Activated CD4-positive, alpha-beta T cell treated with anti-CD3 and anti-CD28 coated beads, Interleukin-2, amount 50 U/mL, for 48 hours (primary cell): ENCODE data around the gene SHLD1.

ENCODE experiments used
- DNase-seq, 2 experiments: peaks; one replicate each; pipeline ENCODE4 v3.0.0-alpha.2; 2020

SHLD1 gene

DNA sequence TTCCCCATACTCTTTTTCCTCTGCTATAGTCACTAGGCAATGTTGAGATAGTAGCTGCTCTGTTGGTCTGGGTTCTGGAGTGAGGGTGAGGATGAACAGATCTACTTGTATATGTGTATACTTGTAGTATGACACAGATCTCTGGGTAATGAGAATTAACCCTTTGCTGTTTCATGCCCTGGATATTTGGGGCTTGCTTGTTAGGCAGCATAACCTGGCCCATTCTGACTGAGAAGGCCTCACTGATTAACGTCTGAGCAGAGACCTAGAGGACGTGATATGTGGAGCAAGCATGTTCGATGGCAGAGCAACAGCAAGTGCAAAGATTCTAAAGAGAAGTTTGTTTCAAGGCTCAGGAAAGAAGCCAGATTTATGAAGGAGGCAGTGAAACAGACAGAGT, 105.7 kb downstream of the SHLD1 start:
- DNase-seq = no peak

DNA sequence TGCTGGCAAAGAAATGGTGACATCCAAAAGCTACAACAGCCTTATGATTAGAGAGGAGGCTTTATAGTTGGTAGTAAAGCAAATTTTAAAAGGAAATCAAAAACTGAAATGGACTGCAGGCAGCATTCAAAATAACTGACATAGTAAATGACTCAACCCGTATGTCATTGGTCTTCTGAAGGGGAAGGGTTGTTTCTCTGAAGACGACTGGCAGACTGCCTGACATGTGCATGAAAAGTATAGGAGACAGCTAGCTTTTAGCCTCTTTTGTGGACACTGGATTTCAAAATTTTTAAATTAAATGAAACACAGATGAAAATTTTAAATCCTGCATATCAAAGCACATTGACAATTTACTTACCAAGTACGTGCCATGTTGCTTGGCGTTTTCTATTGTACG, 109.4 kb downstream of the SHLD1 start:
- no peak for DNase-seq

DNA sequence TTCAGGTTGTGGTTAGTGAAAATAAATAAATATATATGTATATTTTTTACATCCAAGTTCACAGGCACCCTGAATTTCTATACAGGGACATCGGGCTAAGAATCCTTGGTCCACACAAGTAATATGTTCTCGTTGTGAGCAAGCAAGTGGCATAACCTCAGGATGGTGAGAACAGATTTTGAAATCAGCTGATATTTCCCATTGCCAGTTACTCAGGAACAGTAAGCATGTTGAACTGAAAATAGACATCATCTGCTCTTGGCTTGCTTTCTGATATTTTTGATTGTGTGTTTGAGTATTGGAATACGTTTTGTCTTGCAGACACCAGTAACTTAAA, 112.5 kb downstream of the SHLD1 start:
- DNase-seq = no peak

DNA sequence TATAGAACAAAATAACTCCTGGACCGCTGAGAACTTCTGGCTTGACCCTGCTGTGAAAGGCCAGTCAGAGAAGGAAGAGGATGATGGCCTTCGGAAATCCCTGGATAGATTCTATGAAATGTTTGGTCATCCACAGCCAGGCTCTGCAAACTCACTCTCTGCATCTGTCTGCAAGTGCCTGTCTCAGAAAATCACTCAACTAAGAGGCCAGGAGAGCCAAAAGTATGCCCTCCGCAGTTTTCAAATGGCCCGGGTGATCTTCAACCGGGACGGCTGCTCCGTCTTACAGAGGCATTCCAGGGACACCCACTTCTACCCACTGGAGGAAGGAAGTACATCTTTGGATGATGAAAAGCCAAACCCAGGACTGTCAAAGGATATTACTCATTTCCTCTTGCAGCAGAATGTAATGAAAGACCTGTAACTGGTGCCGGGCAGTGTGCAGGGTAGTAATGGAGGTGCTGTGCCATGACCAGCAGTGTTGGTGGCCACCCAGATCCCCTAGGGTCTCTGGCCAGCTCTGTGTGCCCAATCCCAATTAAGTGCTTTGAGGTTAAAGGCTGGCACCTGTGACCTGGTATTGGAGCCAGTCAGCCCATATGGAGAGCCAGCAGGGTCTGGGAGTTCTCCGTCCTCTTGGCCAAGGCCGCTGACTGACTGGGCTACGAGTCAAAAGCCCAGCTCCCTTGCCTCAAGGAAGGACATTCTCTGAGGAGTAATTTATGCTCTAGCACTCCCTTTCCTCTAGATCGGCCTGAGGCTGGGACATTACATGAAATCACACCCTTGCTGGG, 113.0 kb downstream of the SHLD1 start:
- DNase-seq = no peak

DNA sequence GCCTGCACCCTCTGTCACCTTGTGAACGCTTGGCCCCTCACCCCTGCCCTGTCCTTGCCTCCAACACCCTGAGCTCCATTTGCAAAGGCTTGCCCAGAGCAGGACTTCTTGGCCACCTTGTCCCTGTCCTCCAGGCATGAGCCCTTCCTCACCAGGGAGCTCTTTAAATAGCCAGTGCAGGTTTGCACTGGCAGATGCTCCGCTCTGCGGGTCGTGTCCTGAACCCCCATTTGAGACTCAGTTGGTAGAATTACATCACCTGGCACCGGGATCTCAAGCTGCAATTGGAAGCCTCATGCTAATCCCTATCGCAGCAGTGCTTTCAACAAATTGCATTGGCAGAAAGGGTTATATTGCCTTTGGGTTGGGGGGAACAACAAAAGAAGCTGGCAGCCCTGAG, 114.2 kb downstream of the SHLD1 start:
- no peak for DNase-seq

DNA sequence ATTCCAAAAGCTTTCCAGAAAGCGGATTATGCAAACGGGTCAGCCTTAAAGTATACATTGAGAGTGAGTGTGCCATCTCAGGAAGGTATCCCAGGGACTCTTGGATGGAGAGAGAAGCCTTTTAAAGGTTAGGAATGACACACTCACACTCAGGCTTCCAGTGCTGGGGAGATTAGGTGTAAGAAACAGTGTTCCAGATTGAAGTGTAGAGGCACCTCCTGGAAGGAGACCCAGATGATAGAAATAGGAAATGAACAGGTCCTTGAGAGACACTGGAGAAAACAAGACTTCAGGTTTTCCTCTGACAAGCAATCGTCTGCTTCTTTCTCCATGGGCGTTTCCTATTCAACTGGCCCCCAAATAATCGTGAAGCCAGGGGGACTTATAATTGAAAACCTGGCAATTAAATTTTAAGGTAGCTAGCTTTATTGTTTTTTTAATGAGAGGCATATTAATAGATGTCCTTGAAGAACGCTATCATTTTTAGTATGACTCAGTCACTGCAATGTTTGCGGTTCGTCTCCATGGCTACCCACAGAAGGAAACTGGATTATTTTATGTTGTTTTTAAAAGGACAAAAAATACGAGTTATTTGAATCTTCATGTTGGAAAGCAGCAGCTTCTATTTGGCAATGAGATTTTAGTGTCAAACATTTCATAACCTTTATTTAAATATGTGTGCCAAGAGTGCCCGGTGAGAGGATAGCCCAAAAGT, 114.8 kb downstream of the SHLD1 start:
- no peak for DNase-seq

DNA sequence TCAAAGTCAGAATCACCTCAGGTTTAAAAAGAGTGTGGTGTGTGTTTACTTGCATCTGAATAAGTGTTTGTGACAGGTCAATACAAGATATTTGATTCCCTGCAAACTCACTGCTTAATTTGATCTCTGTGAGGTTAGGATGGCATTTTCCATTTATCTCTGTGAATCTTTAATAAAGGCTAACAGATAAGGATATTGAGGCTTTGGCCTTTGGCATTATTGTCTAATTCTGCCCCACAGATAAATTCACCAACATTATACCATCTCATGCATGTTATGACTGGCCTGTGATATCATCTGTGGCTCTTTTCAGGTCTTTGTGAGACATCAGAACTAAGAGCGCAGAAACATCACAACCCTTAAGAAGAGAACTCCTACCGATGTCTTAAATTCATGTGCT, 115.4 kb downstream of the SHLD1 start:
- no peak for DNase-seq

DNA sequence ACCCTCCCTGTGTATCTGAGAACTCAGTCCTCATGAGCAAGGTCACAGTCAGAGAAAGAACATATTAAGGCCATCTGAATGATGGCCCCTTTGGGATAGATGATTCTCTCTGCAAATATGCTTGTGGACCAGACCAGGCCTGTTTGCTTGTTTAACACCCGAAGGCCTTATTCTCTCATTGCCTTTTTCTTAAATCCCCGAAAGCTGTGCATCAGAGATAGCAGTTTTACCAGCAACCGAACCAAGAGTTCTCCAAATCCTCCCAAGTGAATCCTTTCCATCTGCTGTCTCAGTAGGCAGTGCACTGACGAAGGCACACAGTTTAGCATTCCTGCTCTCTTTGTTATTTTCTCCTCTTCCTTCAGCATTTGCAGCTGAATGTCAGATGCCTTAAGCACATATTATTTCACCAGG, 120.4 kb downstream of the SHLD1 start:
- DNase-seq = no peak

DNA sequence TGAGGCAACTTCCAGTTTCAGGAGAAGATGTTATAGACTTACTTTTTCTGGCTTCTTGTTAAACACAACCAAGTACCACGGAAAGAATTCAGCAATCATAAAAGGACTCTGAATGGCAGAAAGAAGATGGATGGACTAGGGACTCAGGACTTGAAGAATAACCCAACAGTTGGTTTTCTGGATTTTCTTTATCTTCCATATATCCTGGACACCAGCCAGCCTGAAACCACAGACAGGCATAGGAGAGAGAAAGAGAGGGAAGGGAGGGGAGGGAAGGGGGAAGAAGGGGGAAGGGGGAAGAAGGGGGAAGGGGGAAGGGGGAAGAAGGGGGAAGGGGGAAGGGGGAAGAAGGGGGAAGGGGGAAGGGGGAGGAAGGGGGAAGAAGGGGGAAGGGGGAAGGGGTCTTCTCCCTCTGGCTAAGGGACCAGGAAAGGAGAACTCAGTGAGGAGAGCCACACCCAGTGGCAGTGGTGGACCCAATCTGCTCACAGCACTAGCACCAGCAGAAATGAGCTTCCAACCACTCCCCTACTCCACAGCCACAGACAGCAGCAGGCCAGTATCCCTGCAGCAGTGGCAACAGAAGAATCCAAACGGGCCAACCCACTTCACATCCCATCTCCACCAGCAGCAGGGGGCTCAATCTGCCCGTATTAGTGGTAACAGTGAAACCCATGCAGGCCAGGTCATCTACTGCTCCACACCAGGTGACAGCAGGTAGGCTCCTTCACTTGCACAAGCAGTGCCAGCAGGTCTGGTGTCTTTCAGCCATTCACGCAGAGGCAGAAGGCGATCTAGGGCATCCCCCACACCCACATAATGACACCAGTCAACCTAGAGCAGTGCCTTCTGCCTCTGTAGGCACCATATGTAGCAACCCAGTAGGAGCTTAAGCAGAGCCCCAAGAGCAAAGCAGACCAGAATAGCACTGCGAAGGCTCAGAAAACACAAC, 121.5 kb downstream of the SHLD1 start:
- DNase-seq = no peak

DNA sequence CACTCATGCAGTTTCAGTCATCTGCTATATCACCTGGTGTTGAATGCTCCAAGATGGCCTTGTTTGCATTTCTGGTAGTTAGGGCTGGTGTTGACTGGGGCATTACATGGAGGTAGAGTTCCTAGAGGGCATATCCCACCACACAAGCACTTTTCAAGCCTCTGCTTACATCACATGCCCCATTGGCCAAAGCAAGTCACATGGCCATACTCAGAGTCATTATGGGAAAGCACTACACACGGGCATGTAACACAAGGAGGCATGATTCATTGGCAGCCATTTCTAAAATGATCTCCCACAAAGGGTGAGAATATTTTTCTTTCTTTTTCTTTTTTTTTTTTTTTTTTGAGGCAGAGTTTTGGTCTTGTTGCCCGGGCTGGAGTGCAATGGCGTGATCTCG, 126.9 kb downstream of the SHLD1 start:
- no peak for DNase-seq

DNA sequence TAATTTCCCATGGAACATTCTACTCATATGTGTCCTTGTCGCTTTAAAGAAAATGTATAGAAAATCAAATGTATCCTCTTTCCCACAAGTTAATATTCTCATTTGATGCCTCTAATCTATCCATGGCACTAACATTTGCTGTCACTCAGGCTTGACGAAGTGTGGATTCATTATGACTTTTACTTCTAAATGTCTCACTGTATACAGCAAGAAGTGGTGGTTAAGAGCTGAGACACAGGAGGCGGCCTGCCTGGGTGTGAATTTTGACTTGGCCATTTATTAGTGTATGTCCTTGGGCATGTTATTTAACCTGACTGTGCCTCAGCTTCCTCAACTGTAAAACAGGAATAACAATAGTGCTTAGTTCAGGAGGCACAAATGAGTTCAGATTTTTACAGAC, 130.1 kb downstream of the SHLD1 start:
- DNase-seq = no peak

DNA sequence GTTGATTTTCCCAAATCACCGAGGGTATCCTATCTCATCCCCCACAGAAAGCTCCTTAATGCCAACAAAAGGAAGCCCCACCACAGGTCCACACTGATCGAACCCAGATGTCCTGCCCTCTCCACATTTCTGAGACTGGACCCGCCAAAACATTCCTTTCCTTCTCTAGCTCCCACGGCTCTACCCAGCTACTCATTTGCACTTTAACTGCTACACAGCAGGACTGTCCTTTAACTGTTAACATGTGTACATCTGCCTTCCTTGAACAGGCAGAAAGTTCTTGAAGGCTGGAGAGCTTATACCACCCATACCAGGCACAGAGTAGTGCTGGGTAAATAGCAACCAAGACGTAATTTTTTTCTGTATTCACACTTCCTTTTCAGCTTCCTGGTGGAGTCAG, 131.5 kb downstream of the SHLD1 start:
- no peak for DNase-seq

DNA sequence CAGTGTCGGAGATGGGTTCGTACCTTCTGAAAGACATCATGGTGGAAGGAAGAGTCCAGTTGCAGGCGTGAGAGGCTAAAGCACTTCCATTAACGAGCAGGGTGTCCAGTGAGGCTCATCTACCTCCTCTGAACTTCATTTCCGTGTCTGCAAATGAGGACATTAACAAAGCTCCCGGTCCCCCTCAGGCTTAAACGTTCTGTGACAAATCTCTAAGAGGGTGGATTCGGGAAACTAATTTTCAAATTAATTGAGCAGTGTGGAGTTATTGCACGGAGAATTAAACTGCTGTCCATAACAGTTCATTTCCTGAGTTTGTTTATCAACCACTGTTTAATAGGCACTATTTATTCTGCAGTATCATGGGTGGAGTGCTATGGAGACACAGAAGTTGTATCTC, 132.0 kb downstream of the SHLD1 start:
- DNase-seq = no peak

DNA sequence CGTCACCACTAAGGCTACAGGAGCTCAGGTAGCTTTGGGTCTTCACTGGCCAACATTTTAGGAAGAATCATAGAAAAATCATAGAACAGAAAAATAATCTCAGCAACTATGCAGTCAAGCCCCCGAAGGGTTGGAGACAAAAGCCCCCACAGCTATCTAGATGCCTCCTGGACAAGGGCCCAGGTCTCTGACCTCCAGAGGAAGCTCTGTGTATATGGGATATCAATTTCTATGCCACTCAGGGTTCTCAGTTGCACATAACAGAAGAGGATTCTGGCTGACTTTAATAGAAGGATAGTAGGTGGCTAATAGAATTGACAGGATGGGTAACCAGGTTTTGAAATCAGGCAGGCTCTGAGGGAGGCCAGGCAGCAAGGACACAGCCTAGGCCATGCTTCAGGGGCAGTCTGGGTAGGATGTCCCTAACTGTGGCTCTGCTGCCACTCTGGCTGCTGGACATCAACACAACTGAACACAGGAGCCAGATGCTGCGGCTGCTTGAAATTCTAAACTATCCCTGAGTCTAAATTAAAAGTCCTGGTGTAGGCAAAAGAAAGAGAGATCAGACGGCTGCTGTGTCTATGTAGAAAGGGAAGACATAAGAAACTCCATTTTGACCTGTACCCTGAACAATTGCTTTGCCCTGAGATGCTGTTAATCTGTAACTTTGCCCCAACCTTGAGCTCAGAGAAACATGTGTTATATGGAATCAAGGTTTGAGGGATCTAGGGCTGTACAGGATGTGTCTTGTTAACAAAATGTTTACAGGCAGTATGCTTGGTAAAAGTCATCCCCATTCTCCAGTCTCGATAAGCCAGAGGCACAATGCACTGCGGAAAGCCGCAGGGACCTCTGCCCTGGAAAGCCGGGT, 134.5 kb downstream of the SHLD1 start:
- no peak for DNase-seq

DNA sequence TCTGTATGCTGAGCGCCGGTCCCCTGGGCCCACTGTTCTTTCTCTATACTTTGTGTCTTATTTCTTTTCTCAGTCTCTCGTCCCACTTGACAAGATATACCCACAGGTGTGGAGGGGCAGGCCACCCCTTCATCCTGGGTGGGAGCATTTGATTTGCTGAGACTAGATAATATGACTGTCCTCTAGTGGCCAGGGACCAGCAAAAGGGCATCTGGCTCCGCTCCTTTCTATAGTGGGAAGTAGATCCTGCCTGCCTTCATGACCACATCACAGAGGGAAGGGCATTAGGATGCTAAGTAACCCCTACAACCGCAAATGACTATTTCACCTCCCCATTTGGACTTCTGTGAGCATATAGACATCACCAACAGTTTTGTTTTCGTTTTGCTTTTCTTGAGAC, 135.7 kb downstream of the SHLD1 start:
- DNase-seq = no peak

DNA sequence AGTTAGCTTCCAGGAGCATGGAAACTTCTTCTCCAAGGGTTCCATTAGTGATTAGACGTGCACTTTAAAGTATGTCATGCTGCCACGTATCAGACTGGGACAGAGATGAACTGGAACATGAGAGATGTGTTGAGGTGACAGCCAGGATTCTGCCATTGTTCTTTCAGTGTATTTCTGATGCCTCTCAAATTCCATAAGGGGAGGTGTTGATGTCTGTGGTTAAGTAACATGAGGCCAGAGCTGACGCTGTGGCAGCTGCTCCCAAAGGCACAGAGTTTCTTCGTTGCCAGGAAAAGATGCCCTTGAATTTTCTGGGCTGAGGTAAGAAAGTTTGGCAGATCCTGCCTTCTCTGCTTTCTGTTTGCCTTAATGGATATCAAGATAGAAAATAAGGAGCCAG, 136.6 kb downstream of the SHLD1 start:
- no peak for DNase-seq

DNA sequence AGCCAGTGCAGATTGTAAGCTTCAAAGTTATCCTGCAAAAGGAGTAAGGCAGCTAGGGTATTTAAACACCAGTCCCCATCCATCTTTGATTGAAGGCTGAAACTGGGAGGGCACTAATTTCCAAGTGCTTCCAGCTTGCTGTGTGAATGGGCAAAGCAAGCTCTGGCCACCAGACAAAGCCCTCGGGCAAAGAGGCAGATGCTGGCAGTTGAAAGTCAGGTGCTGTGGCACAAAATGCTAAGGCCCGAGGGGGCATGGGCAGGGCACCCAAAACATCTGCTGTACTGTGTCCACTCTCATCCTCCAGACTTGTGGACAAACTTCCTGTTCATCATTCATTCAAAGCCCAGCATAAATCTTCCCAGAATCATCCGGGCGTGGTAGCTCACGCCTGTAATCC, 137.2 kb downstream of the SHLD1 start:
- no peak for DNase-seq

DNA sequence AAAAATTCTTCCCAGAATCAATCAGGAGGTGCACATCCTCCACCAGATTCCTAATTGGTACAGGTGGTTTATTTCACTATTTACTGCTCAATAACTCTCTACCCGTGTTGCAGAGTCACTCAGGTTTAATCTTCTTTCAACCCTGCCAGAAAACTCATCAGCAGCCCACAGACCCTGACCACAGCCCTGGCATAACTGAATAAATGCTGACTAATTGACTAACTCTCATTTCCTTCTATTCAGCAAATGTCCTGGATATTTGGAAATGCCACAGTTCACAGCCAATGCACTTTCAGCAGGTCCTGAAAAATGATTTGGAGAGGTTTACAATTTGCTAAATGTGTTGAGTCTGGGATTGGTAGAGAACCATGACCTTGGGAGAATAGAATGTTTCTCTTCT, 137.8 kb downstream of the SHLD1 start:
- DNase-seq = no peak

DNA sequence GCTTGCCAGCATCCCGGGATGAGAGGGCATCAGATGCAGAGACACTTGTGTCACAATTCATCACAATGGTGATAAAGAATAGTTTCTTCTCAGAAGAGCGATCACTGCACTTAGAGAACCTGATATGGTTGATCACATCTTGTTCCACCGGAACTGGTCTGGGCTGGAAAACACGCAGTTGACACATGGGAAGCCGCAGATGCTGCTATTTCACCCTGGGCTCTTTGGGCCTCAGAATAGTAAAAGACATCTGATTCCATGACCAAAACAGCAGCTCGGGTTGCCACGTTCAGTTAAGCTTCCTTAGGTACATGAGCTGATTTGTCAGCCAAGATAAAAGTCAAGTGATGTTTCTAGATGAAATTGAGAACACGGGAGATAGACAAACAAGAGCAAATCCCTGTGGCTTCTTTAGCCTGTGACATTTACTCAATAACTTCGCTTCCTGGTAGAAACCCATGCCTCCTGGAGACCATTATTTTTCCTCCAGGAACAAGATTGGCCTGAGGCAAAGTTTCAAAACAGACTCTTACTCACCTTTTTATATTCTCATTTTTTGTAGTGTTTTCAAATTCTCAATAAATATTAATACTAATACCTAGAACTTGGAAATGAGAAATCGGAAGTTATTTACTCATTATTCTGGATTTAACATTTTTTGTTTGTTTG, 140.7 kb downstream of the SHLD1 start:
- no peak for DNase-seq

DNA sequence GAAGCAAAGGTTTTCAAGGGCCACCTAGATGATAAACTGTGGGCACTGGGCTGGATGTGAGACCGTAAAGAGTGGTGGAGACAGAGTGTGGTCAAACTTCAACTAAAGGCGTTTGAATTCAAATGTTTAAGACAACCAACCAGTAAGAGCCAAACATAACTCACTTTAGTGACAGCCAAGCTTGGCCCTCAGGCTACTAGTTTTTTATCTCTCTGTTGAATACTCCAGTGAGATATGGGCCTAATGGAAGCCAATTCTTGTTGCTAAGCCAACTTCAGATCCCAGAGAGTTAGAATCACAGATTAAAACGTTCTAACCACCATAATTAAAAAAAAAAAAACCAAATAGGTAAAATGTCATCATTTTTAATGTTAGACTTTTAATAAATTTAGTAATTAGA, 142.9 kb downstream of the SHLD1 start:
- DNase-seq = no peak

DNA sequence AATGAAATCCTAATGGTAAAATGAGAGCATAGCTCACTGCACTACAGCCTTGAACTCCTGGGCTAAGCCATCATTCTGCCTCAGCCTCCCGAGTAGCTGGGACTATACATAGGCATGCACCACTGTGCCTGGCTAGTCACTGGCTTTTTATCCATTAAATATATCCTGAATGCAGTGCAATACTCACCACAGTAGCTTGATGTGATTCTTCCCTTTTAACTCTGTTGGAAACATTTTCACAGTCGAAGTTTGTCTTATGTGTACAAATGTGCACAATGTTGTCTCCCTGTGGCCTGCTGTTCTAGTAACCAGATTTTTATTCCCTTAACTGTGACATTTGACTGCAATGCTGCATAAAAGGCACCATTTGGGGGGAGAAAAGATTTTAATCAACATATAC, 143.4 kb downstream of the SHLD1 start:
- DNase-seq = no peak

DNA sequence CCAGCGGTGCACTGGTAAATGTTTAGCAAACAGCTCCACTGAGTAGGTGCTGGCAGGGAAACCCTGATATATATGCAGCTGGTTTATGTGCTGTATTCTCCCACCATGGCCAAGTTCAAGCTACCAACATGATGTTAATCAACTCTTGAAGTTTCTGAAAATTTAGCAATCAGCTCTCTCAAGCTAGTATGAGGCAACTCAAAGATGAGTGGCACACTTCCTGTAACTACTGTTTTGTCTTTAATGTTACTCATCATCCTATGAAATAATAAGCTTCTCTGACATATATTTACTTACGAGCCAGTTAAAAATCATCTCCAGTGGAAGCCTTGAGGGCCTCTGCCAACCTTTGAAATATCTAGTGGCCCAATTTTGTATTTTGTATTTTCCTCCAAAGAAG, 145.4 kb downstream of the SHLD1 start:
- DNase-seq = no peak
